Body of pancreas (tissue), 4 donors: Measurements from ENCODE around the gene PPP1R15A. TPM values are rescaled to one million over a fixed set of nuclear protein-coding genes. Genes with fewer than 3 reads are reported as not detected.
A peak's percentile ranks its signal among the peaks of the same experiment; 100 is the strongest.
"Not testable (repeated sequence)": the region's sequence is repeated elsewhere in the genome, so short reads cannot be mapped to it uniquely, and the experiment has no call there.

Source experiments
- ATAC-seq: fragments of 150-250 bp; one replicate; pipeline ENCODE4 v1.9.1; 2016
- DNase-seq, 4 donors: peaks; one replicate each; pipeline ENCODE4 v3.0.0-alpha.2; 2019
- H3K27ac ChIP-seq, 4 donors: fragments of 200-600 bp; sonication (generic); 1 replicate in 3 of 4; 2 replicates in 1 of 4; pipeline versions ENCODE4 v1.5.1 to v1.6.1; 2016 to 2019; ENCODE audit warnings: mild to moderate bottlenecking in 1 of 4, mixed read lengths in 1 of 4, moderate library complexity in 1 of 4
- H3K27me3 ChIP-seq, 2 donors: fragments of 200-600 bp; sonication (generic); one replicate each; pipeline ENCODE4 v1.6.0; 2016; ENCODE audit warnings: mild to moderate bottlenecking in 1 of 2
- H3K36me3 ChIP-seq, 2 donors: fragments of 200-600 bp; sonication (generic); replicated peaks in 1 of 2; 2 replicates each; pipeline ENCODE4 v1.5.1; 2016; ENCODE audit warnings: low read depth in 2 of 2; ENCODE audit not compliant: insufficient read depth in 1 of 2
- H3K4me1 ChIP-seq: fragments of 200-600 bp; sonication (generic); one replicate; pipeline ENCODE4 v1.6.0; 2016
- H3K4me3 ChIP-seq, 2 donors: fragments of 200-600 bp; sonication (generic); 1 replicate in 1 of 2; 2 replicates in 1 of 2; pipeline ENCODE4 v1.5.1; 2016 to 2019
- H3K9me3 ChIP-seq, 3 donors: fragments of 200-600 bp; sonication (generic); 1 replicate in 2 of 3; 2 replicates in 1 of 3; pipeline ENCODE4 v1.5.1; 2016
- CTCF ChIP-seq, 7 experiments: fragments of 450-650 bp in 4 of 7; fragments of 200-600 bp in 3 of 7; sonication (generic) in 3 of 7; IDR thresholded peaks; one replicate each; pipeline ENCODE4 v1.5.1; 2016 to 2019; ENCODE audit warnings: antibody characterized with exemption in 7 of 7
- POLR2A ChIP-seq, 3 donors: fragments of 450-650 bp; IDR thresholded peaks; one replicate each; pipeline ENCODE4 v1.6.1; 2016; ENCODE audit warnings: antibody characterized with exemption in 3 of 3, mild to moderate bottlenecking in 2 of 3
- WGBS, 2 donors: methylation state at CpG; one replicate each; pipeline ENCODE4 v1.1.5; 2017; 5-methylcytosine and 5-hydroxymethylcytosine counted together
- intact Hi-C: fragments of 100-400 bp; cut with DNase I; formaldehyde crosslinking; loops from one replicate; pipeline ENCODE4 v1.15.1; 2023
- total RNA-seq, 2 donors: library from RNA; depleted of rRNA; stranded (reverse); fragments of >200 nt; gene quantifications; one replicate each; pipeline ENCODE4 v1.1.0, GENCODE V29; 2016

PPP1R15A gene
- total RNA-seq, 2 donors from 2014 or later: 17.9 to 49.4 TPM

GRCh38 chr19:48877855-48878195 is 5.6 kb downstream of the PPP1R15A start:
- Histone ChIP-seq H3K36me3 (peaks cover 0 to 4% of the 10 kb centered on the region in 2 donors), H3K4me3 (no peak overlapping the region)

DNA sequence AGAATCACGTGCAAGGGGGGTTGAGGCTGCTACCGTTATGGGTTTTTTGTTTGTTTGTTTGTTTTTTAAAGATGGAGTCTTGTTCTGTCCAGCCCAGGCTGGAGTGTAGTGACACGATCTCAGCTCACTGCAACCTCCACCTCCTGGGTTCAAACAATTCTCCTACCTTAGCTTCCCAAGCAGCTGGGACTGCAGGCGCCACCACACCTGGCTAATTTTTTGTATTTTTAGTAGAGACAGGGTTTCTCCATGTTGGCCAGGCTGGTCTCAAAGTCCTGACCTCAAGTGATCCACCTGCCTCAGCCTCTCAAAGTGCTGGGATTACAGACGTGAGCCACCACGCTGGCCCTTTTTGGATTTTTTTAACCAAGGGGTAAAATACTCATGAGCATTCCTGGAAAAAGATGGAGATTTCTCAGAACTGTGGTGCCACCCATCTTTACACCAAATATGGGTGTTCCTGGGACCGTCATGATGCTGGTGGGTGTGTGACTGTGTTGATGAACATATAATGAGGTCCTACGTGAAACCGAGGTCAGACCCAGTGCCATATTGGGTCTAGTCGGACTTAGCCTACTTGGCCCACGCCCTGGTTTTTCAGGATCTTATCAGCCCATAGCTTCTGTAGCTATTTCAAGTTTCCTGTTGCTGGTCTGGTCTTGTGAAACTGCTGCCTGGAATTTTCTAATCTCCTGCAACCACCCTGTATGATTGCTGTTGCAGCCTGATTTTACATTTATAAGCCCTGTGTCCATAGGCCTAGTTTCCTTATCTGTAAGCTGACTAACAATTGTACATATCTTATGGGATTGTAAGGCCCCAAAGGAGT is 6.2 kb downstream of the PPP1R15A start:
- H3K9me3 ChIP-seq: no peaks in the 10 kb centered on the region
- DNase-seq (no peak), ATAC-seq (no peak)
- TF ChIP-seq CTCF (IDR thresholded peaks at IDR 0.05) (no peak), POLR2A (IDR thresholded peaks at IDR 0.05) (peak in 1 of 3 donors; percentile 12)
- H3K4me1 ChIP-seq: peaks cover 32% of the 10 kb centered on the region
- H3K36me3 ChIP-seq: peaks cover 0 to 4% of the 10 kb centered on the region in 2 donors
- intact Hi-C loops: no loop called here
- H3K27ac ChIP-seq: peak overlapping the region in 1 of 4 donors; percentile 9
- H3K27me3 ChIP-seq: no peaks in the 10 kb centered on the region
- no peak overlapping the region for H3K4me3 ChIP-seq
- WGBS, 2 donors: 76 to 79% methylated on average over 10 to 11 of the region's 11 CpGs

More at GRCh38 chr19:48877855-48878195, 5.6 kb downstream of the PPP1R15A start:
- Histone ChIP-seq H3K27ac (no peak overlapping the region), H3K4me1 (peaks cover 36% of the 10 kb centered on the region), H3K27me3 (no peaks in the 10 kb centered on the region), H3K9me3 (no peaks in the 10 kb centered on the region)
- WGBS, 2 donors: 78 to 86% methylated on average over 6 of the region's 6 CpGs
- ATAC-seq: no peak
- no peak for TF ChIP-seq CTCF (IDR thresholded peaks at IDR 0.05)
- TF ChIP-seq POLR2A (IDR thresholded peaks at IDR 0.05): no peak
- intact Hi-C loops: no loop called here
- no peak for DNase-seq

GRCh38 chr19:48879025-48879637 is 6.9 kb downstream of the PPP1R15A start:
- peaks cover 0 to 4% of the 10 kb centered on the region in 2 donors for H3K36me3 ChIP-seq
- ATAC-seq (no peak), DNase-seq (no peak)
- no peak for TF ChIP-seq POLR2A (IDR thresholded peaks at IDR 0.05)
- no peak for TF ChIP-seq CTCF (IDR thresholded peaks at IDR 0.05)
- 87 to 91% methylated on average over 13 of the region's 13 CpGs for WGBS, 2 donors
- intact Hi-C loops: no loop called here
- no peak overlapping the region for H3K27ac ChIP-seq
- H3K27me3 ChIP-seq: no peaks in the 10 kb centered on the region
- H3K4me1 ChIP-seq: peaks cover 25% of the 10 kb centered on the region
- no peaks in the 10 kb centered on the region for H3K9me3 ChIP-seq
- H3K4me3 ChIP-seq: no peak overlapping the region

DNA sequence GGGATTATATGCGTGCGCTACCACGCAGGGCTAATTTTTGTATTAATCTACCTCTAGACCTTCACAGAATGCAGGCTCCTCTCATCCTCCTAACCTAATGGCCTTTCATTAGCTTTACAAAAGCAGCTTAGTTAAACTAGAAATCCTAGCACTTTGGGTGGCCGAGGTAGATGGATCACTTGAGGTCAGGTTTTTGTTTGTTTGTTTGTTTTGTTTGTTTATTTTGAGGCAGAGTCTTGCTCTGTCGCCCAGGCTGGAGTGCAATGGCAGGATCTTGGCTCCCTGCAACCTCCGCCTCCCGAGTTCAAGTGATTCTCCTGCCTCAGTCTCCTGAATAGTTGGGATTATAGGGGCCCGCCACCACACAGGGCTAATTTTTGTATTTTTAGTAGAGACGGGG is 7.5 kb downstream of the PPP1R15A start:
- intact Hi-C loops: not testable (repeated sequence)

GRCh38 chr19:48881741-48882657 is 9.8 kb downstream of the PPP1R15A start:
- no peaks in the 10 kb centered on the region for H3K27me3 ChIP-seq
- H3K4me1 ChIP-seq: no peaks in the 10 kb centered on the region
- intact Hi-C loops: no loop called here
- H3K27ac ChIP-seq: no peak overlapping the region
- no peak overlapping the region for H3K4me3 ChIP-seq
- ATAC-seq (peak; percentile 55), DNase-seq (no peak)
- TF ChIP-seq CTCF (IDR thresholded peaks at IDR 0.05): no peak
- TF ChIP-seq POLR2A (IDR thresholded peaks at IDR 0.05): no peak
- H3K9me3 ChIP-seq: no peaks in the 10 kb centered on the region
- 78% methylated on average over 24 to 30 of the region's 30 CpGs for WGBS, 2 donors
- H3K36me3 ChIP-seq: no peaks in the 10 kb centered on the region

More for the DNA sequence above, 7.5 kb downstream of the PPP1R15A start:
- not testable (repeated sequence) for H3K27ac ChIP-seq, H3K9me3 ChIP-seq, H3K36me3 ChIP-seq, DNase-seq, H3K4me3 ChIP-seq, H3K27me3 ChIP-seq, ATAC-seq
- WGBS, 2 donors: 86 to 88% methylated on average over 9 of the region's 9 CpGs
- H3K4me1 ChIP-seq: peaks cover 19% of the 10 kb centered on the region
